Measurements from ENCODE around the gene LIF.
A peak's percentile ranks its signal among the peaks of the same experiment; 100 is the strongest.

Gene LIF

DNA sequence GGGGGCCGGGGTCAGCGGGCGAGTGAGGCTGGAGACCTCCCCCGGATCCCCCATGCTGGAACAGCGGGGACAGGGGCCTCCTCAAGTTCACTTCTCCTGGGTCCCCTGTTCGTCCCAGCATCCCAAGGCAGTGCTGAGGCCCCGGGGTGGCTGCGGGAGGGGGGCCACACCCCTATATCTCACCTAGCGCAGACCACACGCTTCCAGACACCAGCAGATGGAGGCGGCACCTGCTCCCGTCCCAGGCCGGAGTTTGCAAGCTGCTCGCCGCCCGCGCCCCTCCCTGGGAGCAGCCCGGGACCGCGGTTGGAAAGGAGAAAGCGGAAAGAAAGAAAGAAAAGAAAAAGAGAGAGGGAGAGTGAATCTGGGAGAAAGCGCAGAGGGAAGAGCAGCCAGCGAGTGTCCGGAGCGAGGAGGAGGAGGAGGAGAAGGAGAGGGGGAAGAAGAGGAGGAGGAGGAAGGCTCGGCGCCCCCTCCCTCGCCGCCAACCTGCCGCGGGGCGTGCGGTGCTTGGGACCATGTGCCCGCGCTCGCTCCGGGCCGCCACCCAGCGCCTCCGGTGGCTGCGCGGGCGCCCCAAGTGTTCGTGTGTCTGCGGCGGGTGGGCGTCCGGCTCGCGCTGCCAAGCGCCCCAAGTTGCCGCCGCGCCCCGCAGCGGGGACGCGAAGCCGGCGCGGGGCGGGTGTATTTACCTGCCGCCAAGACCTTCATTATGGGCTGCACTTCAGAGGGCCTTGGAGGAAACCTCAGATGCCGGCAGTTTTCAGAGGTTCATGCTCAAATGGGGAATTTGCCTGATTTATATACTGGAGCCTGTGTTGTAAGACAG is at the start of gene LIF:
LIF (minus strand) TSS at position 775 of the 829 bp plus-strand sequence; CDS start at position 711, 64 bp downstream.
- DNase-seq (ENCODE audit: low read depth): peak; percentile 42

GRCh38 chr22:30296324-30296723 is 49.8 kb upstream of the LIF start:
- DNase-seq (ENCODE audit: low read depth): no peak

- DNase-seq (ENCODE audit: low read depth): no peak
These were observed 49.0 kb upstream of the LIF start for GRCh38 chr22:30295576-30295975.

GRCh38 chr22:30294830-30295229 is 48.3 kb upstream of the LIF start:
- DNase-seq (ENCODE audit: low read depth): no peak

- no peak for DNase-seq (ENCODE audit: low read depth)
These were observed 47.5 kb upstream of the LIF start for GRCh38 chr22:30294066-30294465.

DNA sequence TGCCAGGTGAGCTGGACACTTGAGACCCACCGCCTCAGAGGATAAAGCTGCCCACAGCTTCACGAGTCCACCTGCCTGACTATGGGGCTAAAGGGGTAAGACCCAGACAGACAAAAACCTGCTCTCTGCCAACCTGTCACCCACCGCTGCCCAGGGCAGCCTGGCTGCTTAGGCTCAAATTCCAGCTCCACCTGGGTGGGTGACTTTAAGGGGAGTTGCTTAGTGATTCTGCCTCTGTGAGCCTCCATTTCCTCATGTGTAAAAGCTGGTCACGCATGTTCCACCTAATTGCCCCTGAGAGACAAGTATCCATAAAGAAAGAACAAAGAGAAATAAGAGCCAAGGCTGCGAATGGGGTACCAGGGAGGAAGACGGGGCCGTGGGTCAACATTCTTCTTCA is 46.5 kb upstream of the LIF start:
- no peak for DNase-seq (ENCODE audit: low read depth)

- no peak for DNase-seq (ENCODE audit: low read depth)
These were observed 45.8 kb upstream of the LIF start for GRCh38 chr22:30292069-30292970.

DNA sequence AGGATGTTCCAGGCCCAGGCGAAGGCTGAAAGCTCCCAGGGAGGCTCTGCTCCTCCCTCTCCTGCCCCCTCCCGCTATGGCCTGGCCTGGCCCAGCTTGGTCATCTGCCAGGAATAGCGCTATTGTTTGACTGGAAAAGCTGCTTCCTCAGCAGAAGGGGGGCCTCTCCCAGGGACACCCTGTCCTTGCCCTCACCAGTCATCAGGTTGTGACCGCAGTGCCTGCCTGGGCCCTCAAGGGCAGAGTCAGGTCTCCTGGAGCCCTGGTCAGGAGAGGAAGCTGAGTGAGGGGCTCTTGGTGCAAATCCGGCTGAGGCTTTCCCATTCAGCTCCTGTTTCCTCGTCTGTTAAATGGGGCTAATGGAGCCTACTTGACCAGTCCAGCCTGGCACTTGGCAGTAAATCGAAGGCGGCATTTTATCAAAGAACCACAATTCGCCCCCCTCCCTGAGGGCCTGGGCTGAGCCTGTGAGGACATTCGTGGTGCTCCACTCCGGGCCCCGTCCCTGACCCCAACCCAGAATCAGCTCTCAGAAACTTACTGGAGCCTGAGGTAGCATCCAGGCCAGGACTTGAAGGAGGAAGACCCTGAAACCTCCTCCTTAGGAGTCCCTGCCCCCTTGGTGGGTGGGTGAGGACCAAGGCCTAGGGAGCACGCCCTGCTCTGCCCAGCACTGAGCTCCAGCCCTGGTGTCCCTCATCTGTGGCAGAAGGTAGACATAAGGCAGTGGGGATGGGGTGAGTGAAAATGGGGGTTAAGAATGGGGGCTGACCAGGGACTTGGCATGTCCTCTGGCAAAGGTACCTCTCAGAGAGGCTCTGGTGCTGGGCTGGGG is 44.7 kb upstream of the LIF start:
- peak; percentile 50 for DNase-seq (ENCODE audit: low read depth)

DNA sequence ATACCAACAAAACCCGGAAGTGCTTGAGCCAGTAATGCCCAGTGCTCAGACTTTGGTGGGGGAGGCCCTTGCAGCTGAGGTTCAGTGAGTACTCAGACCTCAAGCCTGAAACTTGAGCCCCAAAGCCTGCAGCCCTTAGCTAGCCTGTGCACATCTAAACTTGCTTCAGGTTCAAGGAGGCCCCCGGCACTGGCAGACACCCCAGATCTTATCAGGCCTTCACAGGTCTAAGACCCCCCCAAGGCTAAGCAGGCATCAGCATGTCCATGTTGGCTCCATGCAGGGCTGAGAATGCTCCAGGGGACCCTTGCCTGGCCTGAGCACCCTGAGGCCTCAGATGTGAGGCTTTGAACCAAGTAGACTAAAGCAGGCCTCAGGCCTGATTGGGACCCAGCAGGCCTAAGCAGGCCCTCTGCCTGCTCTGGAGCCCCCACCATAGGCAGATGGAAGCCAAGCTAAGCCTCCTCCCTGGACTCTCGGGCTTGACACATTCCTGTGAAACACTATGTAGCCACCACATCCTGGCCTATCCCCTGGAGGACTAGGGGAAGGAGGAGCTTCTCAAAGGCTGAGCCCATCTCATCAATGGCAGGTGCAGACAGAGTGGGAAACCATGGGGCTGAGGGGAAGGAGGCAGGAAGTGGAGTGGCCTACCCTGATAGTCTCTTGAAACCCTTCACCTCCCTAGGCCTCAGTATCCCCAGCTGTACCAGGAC is 43.9 kb upstream of the LIF start:
- peak; percentile 76 for DNase-seq (ENCODE audit: low read depth)

GRCh38 chr22:30289980-30290313 is 43.4 kb upstream of the LIF start:
- no peak for DNase-seq (ENCODE audit: low read depth)

DNA sequence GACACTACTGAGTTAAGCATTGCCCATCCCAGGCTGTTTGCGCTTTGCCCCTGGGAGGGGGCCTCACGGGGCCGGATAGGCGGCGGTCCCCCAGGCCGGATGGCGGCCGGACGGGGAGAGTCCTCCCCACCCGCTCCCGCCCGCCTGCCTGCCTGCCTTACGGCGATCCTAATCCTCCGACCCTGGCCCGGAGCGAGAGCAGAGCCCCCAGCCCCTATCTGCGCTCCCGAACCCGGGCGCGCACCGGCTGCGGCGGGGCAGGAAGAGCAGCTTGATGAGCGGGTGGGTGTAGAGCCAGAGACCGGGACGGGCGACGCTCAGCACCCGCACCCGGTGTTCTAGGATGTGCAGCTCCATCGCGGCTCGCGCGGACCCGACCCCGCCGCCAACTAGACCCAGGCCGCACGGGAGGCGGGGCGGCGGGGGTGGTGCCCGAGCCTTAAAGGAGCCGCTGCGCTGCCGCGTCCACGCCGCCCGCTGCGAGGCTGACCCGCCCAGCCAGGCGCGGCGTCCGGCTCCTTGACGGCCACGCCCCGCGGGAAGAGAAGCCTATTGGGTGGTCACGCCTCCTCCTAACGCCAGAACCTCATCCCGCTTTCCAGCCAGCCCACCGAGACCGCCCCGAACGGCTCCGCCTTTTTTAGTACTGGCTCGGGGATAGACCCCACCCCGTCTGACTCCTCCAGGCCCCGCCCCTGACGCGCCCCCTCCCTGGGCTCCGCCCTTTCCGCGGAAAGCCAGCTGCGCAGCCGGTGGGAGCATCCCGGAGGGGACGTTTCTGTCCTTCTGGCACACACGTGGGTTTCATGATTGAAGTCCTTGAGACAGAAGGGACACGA is 42.8 kb upstream of the LIF start, which contains the start of gene CASTOR1:
CASTOR1 (minus strand) TSS at position 365 of the 839 bp plus-strand sequence; CDS start at position 357, 8 bp downstream.
- DNase-seq (ENCODE audit: low read depth): peak; percentile 99

- DNase-seq (ENCODE audit: low read depth): no peak
These were observed 42.0 kb upstream of the LIF start for GRCh38 chr22:30288419-30289140.

GRCh38 chr22:30287648-30288418 is 41.3 kb upstream of the LIF start:
- peak; percentile 92 for DNase-seq (ENCODE audit: low read depth)

- DNase-seq (ENCODE audit: low read depth): peak; percentile 69
These were observed 40.5 kb upstream of the LIF start for GRCh38 chr22:30286813-30287647.

- no peak for DNase-seq (ENCODE audit: low read depth)
These were observed 39.8 kb upstream of the LIF start for GRCh38 chr22:30286331-30286730.

- no peak for DNase-seq (ENCODE audit: low read depth)
These were observed 39.3 kb upstream of the LIF start for GRCh38 chr22:30285846-30286200.

- DNase-seq (ENCODE audit: low read depth): no peak
These were observed 38.8 kb upstream of the LIF start for GRCh38 chr22:30285176-30285845.

DNA sequence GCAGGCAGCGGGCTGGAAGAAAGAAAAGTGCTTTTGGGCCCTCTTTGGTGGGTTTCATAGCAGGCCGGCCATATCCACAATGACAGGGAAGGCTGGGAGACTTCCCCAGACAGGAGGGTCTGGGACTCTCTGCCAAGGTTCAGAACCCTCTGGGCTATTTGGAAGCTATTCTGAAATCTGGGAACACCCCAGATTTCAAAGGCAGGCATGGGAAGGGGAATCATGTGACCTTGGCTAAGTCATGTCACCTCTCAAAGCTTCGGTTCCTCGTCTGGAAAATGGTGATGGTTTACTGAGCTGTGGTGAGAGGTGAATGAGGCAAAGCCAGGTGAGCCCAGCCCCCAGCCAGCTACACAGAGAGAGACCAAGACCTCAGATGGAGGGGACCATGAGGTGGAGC is 38.1 kb upstream of the LIF start:
- no peak for DNase-seq (ENCODE audit: low read depth)

Data from ELR (cell line).